ENCODE results near the gene COL8A1.
"Not testable (repeated sequence)": the region's sequence is repeated elsewhere in the genome, so short reads cannot be mapped to it uniquely, and the experiment has no call there.

The COL8A1 gene

DNA sequence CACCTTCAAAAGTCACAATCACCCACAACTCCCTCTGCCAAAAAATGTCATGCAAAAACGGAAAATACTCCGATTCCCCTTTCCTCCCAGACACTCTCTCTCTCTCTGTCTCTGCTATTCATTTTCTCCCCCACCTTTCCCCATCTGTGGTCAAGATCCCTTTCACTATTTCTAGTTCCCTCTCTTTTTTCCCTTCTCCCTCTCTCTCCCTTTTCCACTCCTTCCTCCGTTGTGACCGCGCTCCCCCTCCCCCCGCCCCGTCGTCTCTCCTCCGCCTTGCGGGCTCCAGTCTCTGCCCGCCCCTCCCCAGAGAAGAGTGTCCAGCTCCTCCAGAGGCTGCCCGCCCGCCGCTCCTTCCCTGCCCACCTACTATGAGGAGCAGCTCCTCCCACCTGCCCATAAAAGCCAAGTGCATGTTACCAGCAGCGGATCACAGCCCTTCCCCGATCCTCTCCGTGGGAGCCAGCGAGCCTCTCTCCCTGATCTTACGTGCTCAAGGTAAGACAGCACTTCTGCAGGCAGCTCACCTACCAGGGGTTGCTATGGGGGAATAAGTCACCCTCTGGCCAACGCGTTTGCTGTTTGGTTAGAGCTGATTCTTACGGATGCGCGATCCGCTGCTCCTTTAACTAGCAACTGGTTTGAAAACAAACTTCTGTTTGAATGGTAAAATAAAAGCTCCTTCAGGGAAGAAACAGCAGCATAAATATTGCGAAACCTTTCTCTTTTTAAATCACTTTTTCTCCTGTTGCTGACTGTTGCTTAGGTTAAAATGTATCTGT, at the start of gene COL8A1:
Gene COL8A1 (plus strand): TSS at position 428 of the 782 bp plus-strand sequence. CDS start 152,089 bp downstream, outside the sequence.
- no peak for DNase-seq (ENCODE audit: low read depth in 2 of 2, low spot score in 1 of 2)

- not testable (repeated sequence) for DNase-seq (ENCODE audit: low read depth in 2 of 2, low spot score in 1 of 2)
These were observed 49.2 kb upstream of the COL8A1 start for GRCh38 chr3:99589168-99589567.

DNA sequence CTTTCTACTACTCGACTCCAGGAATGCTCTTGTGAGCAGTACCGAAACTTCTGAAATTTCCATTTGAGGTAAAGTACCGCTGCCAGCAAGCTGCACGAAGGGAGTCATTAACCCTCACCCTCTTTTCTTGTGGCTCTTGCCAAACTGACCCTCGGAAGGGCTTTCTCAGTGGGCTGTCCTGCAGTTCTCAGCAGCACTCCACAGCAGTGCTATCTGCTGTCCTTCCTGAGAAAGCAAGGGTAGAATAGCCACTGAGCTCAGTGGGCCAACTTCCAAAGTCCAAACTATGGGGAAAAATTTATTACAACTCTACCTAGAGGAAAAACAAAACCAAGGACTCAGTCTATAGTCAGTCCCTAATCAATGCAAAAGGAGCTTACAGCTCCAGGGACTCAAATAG, 38.5 kb upstream of the COL8A1 start:
- no peak for DNase-seq (ENCODE audit: low read depth in 2 of 2, low spot score in 1 of 2)

GRCh38 chr3:99601515-99601914, 36.9 kb upstream of the COL8A1 start:
- DNase-seq (ENCODE audit: low read depth in 2 of 2, low spot score in 1 of 2): no peak

- no peak for DNase-seq (ENCODE audit: low read depth in 2 of 2, low spot score in 1 of 2)
These were observed 36.2 kb upstream of the COL8A1 start for GRCh38 chr3:99602183-99602582.

DNA sequence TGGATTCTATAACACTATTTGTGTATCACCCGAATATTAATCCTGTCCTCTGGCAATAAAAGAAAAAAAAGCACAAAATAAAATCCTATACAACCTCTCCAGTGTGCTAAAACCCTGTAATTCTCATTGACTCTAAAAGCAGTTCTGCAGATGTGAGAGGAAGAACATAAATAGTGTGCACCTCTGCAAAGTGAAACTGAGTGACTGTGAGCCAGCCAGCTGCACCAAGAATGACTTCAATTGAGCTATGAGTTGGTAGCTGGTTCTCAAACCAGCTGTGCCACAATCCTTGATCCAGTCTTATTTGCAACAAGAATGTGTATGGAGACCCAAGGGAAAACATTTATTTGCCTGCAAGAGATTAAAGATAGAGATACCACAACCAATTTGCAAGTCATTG, 31.2 kb upstream of the COL8A1 start:
- no peak for DNase-seq (ENCODE audit: low read depth in 2 of 2, low spot score in 1 of 2)

GRCh38 chr3:99614768-99615167, 23.6 kb upstream of the COL8A1 start:
- no peak for DNase-seq (ENCODE audit: low read depth in 2 of 2, low spot score in 1 of 2)

GRCh38 chr3:99620077-99620767, 18.2 kb upstream of the COL8A1 start:
- no peak for DNase-seq (ENCODE audit: low read depth in 2 of 2, low spot score in 1 of 2)

DNA sequence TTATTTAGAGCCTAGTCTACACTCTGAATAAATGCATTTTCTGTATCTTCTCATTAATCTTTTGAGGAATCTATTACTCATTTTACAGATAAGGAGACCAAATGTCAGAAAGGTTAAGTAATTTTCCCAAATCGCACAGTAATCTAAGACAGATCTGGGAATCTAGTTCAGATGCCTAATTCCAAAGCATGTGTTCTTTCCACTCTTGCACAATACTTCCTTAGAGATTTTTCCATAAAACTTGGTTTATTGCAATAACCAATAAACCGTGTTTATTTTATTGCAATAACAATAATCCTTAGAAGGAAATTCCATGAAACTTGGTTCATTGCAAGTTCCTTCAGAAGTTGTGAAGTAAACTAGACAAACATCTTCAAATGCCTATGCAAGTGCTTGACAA, 17.4 kb upstream of the COL8A1 start:
- DNase-seq (ENCODE audit: low read depth in 2 of 2, low spot score in 1 of 2): no peak

DNA sequence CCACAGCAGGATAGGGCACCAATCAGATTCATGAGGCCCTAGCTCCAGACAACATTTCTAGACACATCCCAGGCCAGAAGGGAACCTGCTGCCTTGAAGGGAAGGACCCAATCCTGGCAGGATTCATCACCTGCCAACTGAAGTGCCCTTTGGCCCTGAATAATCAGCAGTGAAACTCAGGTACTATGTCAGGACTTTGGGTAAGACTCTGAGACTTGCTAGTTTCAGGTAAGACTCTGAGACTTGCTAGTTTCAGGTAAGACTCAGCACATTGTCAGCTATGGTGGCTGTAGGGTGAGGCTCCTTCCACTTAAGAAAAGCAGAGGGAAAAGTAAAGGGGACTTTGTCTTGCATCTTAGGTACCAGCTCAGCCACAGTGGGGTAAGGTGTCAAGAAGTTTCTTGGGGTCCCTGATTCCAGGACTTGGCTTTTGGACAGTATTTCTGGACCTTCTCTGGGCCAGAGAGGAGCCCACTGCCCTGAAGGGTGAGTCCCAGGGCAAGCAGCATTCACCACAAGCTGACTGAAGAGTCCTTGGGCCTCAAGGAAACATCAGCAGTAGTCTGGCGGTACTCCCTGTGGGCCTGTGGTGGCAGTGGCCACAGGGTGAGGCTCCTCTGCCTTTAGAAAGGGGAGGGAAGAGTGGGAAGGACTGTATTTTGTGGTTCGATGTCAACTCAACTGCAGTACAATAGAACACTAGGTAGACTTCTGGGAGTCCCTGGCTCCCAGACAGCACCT, 13.7 kb upstream of the COL8A1 start:
- no peak for DNase-seq (ENCODE audit: low read depth in 2 of 2, low spot score in 1 of 2)

DNA sequence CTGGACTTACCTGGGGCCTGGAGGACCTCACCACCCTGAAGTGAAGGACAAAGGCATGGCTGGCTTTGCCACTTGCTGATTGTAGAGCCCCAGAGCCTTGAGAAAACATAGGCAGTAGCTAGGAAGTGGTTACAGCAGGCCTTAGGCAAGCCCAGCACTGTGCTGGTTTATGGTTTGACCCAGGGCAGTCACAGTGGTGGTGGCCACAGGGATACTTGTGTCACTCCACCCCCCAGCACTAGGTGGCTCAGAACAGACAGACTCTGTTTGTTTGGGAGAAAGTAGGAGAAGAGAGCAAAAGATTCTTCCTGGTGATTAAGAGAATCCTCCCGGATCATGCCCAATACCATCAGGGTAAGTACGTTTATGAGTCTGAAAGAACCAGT, 13.2 kb upstream of the COL8A1 start:
- DNase-seq (ENCODE audit: low read depth in 2 of 2, low spot score in 1 of 2): no peak

- DNase-seq (ENCODE audit: low read depth in 2 of 2, low spot score in 1 of 2): no peak
These were observed 12.6 kb upstream of the COL8A1 start for GRCh38 chr3:99625643-99626416.

- DNase-seq (ENCODE audit: low read depth in 2 of 2, low spot score in 1 of 2): no peak
These were observed 12.0 kb upstream of the COL8A1 start for GRCh38 chr3:99626417-99626788.

DNA sequence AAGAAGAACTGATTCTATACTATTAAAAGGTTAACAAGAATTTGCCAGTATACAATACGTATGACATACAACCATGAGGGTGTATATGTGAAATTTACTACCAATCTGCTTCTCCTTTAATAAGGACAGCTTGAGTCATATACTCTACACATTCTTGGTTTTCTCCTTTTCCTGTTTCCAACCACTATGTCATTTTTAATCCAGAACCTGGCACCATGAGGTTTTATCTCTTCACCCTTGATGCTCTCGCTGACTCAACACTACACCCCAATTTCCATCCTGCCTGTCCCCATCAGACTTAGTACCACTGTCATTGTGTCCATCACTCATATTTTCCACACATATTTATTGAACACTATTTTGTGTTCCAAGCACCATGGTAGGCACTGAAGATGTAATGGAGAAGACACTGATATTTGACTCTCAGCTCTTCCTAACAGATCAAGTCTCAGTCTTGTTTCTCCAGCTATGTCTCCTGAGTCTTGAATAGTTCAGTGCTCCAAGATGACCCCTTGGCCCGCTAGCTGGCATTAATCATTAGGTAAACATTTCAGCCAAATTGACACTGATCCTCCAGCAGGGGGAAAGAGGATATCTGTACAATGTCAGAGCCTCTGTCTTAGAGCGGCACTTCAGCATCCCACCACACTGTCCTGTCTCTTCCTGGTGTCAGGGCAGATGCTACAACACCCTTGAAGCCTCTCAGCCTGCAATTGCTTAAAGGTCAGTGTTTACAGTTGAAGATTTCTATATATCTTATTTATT, 11.2 kb upstream of the COL8A1 start:
- DNase-seq (ENCODE audit: low read depth in 2 of 2, low spot score in 1 of 2): no peak

GRCh38 chr3:99630815-99631214, 7.6 kb upstream of the COL8A1 start:
- no peak for DNase-seq (ENCODE audit: low read depth in 2 of 2, low spot score in 1 of 2)

GRCh38 chr3:99633887-99634558, 4.4 kb upstream of the COL8A1 start:
- no peak for DNase-seq (ENCODE audit: low read depth in 2 of 2, low spot score in 1 of 2)

DNA sequence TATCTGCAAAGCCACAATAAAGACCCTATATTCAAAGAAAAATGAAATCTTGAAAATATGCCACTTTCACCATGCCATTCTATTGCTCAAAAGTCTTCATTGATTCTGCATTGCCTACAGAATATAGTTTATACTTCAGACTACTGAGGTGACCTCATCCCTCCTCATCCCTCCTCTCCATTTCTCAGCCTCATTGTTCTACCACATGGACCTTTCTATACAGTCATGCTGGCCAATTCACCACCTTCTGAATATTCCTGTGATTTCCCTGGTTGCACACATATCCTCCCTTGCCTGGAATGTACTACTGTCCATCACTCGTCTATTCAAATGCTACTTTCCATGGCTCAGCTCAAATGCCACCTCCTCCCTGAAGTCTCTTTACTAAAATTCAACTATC, 3.5 kb upstream of the COL8A1 start:
- no peak for DNase-seq (ENCODE audit: low read depth in 2 of 2, low spot score in 1 of 2)

GRCh38 chr3:99635348-99635747, 3.0 kb upstream of the COL8A1 start:
- DNase-seq (ENCODE audit: low read depth in 2 of 2, low spot score in 1 of 2): no peak

DNA sequence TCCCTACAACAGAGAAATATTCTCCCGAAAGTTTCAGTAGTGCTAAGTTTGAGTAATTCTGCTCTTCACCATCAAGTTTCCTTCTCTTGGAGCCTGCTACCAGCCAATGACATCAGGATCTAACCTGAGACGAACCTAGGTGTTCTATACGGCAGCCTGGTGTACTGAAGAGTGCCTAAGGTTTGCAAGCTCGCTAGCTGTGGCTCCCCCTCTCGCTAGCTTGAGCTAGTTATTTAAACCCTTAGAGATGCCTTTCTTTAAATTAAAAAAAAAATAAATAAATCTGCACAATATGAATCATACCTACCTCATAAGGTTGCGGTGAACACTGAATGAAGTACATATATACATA, 1.4 kb upstream of the COL8A1 start:
- no peak for DNase-seq (ENCODE audit: low read depth in 2 of 2, low spot score in 1 of 2)
